Neural cell (in vitro differentiated cells): ENCODE measurements around the gene LDB2. TPM values are rescaled to one million over a fixed set of nuclear protein-coding genes. Genes with fewer than 3 reads are reported as not detected.
A peak's percentile ranks its signal among the peaks of the same experiment; 100 is the strongest.

Experiments
- H2AFZ ChIP-seq: fragments of 200-600, 300-800 bp; sonication (generic), shearing (Covaris generic); 2 replicates; pipeline ENCODE4 v1.6.0; 2014; ENCODE audit warnings: low read depth, mild to moderate bottlenecking, antibody characterized with exemption, low read length, moderate library complexity
- H3F3A ChIP-seq: fragments of 200-600 bp; shearing (Covaris generic); 2 replicates; pipeline ENCODE4 v1.6.1; 2016; ENCODE audit warnings: mild to moderate bottlenecking, moderate library complexity, mixed read lengths, antibody characterized with exemption, low read length; ENCODE audit not compliant: insufficient read depth, poor library complexity, severe bottlenecking
- H3K27ac ChIP-seq: fragments of 200-600, 300-800 bp; sonication (generic), shearing (Covaris generic); 2 replicates; pipeline ENCODE4 v1.5.1; 2014; ENCODE audit warnings: mild to moderate bottlenecking, low read length, moderate library complexity
- H3K27me3 ChIP-seq: fragments of 300-800, 200-600 bp; sonication (generic), shearing (Covaris generic); 2 replicates; pipeline ENCODE4 v1.6.0; 2014; ENCODE audit warnings: mild to moderate bottlenecking, low read depth, low read length, moderate library complexity; ENCODE audit not compliant: insufficient read depth
- H3K36me3 ChIP-seq: fragments of 300-800, 200-600 bp; sonication (generic), shearing (Covaris generic); 2 replicates; pipeline ENCODE4 v1.5.1; 2014; ENCODE audit warnings: mild to moderate bottlenecking, antibody characterized with exemption, low read length, moderate library complexity; ENCODE audit not compliant: insufficient read depth
- H3K4me2 ChIP-seq: fragments of 300-800, 200-600 bp; sonication (generic), shearing (Covaris generic); 2 replicates; pipeline ENCODE4 v1.6.0; 2014; ENCODE audit warnings: mild to moderate bottlenecking, low read length
- H3K4me3 ChIP-seq: fragments of 300-800, 200-600 bp; sonication (generic), shearing (Covaris generic); 2 replicates; pipeline ENCODE4 v1.5.1; 2014; ENCODE audit warnings: mild to moderate bottlenecking, low read length, moderate library complexity
- H3K79me2 ChIP-seq: fragments of 200-600 bp; shearing (Covaris generic); replicated peaks from 2 replicates; pipeline ENCODE4 v1.6.0; 2014; ENCODE audit warnings: mild to moderate bottlenecking, low read length, moderate library complexity; ENCODE audit not compliant: insufficient read depth
- H3K9ac ChIP-seq: fragments of 300-800, 200-600 bp; sonication (generic), shearing (Covaris generic); 2 replicates; pipeline ENCODE4 v1.6.1; 2016; ENCODE audit warnings: mild to moderate bottlenecking, low read length, mixed read lengths
- H3K9me2 ChIP-seq: fragments of 200-600 bp; shearing (Covaris generic); 2 replicates; pipeline ENCODE4 v1.6.1; 2016; ENCODE audit warnings: mild to moderate bottlenecking, low read length, mixed read lengths; ENCODE audit not compliant: insufficient read depth
- H3K9me3 ChIP-seq: fragments of 200-600, 300-800 bp; sonication (generic), shearing (Covaris generic); 2 replicates; pipeline ENCODE4 v1.6.1; 2016; ENCODE audit warnings: mild to moderate bottlenecking, mixed run types, low read length, moderate library complexity, mixed read lengths
- H4K20me1 ChIP-seq: fragments of 200-600 bp; shearing (Covaris generic); 2 replicates; pipeline ENCODE4 v1.6.1; 2016; ENCODE audit warnings: mild to moderate bottlenecking, mixed run types; ENCODE audit not compliant: insufficient read depth
- CTCF ChIP-seq: fragments of 450-650 bp; IDR thresholded peaks from 2 replicates; pipeline ENCODE4 v1.5.1; 2014; ENCODE audit warnings: antibody characterized with exemption, mild to moderate bottlenecking, moderate library complexity; ENCODE audit not compliant: poor library complexity, severe bottlenecking
- EP300 ChIP-seq: fragments of 450-650 bp; conservative IDR thresholded peaks from 2 replicates; pipeline ENCODE4 v1.6.1; 2014; ENCODE audit warnings: antibody characterized with exemption, mild to moderate bottlenecking, moderate library complexity; ENCODE audit not compliant: poor library complexity, severe bottlenecking
- EZH2 ChIP-seq: fragments of 200-600, 300-800 bp; shearing (Covaris generic), sonication (generic); IDR thresholded peaks from 2 replicates; pipeline ENCODE4 v1.6.1; 2014; ENCODE audit warnings: antibody characterized with exemption, low read length, borderline replicate concordance, mild to moderate bottlenecking; ENCODE audit not compliant: insufficient read depth, poor library complexity, severe bottlenecking
- MXI1 ChIP-seq: fragments of 450-650 bp; conservative IDR thresholded peaks from 2 replicates; pipeline ENCODE4 v1.6.1; 2014; ENCODE audit warnings: antibody characterized with exemption, mild to moderate bottlenecking; ENCODE audit not compliant: poor library complexity, severe bottlenecking
- POLR2AphosphoS5 ChIP-seq: IDR thresholded peaks from 2 replicates; pipeline ENCODE4 v1.6.1; 2012
- RAD21 ChIP-seq: fragments of 450-650 bp; conservative IDR thresholded peaks from 2 replicates; pipeline ENCODE4 v1.6.1; 2014; ENCODE audit warnings: antibody characterized with exemption, mild to moderate bottlenecking, moderate library complexity
- REST ChIP-seq: IDR thresholded peaks from 2 replicates; pipeline ENCODE4 v1.6.1; 2012; ENCODE audit warnings: borderline replicate concordance
- SMC3 ChIP-seq: fragments of 450-650 bp; conservative IDR thresholded peaks from 2 replicates; pipeline ENCODE4 v1.6.1; 2014; ENCODE audit warnings: antibody characterized with exemption, mild to moderate bottlenecking, moderate library complexity; ENCODE audit not compliant: poor library complexity
- TAF1 ChIP-seq: IDR thresholded peaks from 2 replicates; pipeline ENCODE4 v1.6.1; 2012; ENCODE audit warnings: low read depth
- polyA plus RNA-seq: library from polyadenylated mRNA; depleted of rRNA; stranded (reverse); fragments of >200 nt; gene quantifications from 2 replicates; pipeline ENCODE4 v1.2.3, GENCODE V29; 2014

LDB2 gene
- polyA plus RNA-seq, 1 donor from 2014 or later: 58.9 TPM

- Histone ChIP-seq H3K27ac (peak overlapping the region; percentile 93), H3K36me3 (no peaks in the 10 kb centered on the region), H3K9me3 (no peaks in the 10 kb centered on the region), H3K27me3 (no peaks in the 10 kb centered on the region), H2AFZ (no peak overlapping the region), H4K20me1 (no peaks in the 10 kb centered on the region), H3K9me2 (no peaks in the 10 kb centered on the region), H3F3A (peaks cover 6% of the 10 kb centered on the region), H3K79me2 (no peaks in the 10 kb centered on the region), H3K4me3 (peak overlapping the region; percentile 43), H3K9ac (peak overlapping the region; percentile 58), H3K4me2 (peak overlapping the region; percentile 30)
- TF ChIP-seq EZH2: no peak
- peak; percentile 98 for TF ChIP-seq POLR2AphosphoS5
- peak; percentile 100 for TF ChIP-seq EP300
- TF ChIP-seq REST: peak; percentile 42
- TF ChIP-seq RAD21: peak; percentile 50
- TF ChIP-seq TAF1: no peak
- TF ChIP-seq SMC3: peak; percentile 49
These were observed 141.3 kb downstream of the LDB2 start for GRCh38 chr4:16757080-16757521.

- no peaks in the 10 kb centered on the region for H3K27me3 ChIP-seq
- no peaks in the 10 kb centered on the region for H3K36me3 ChIP-seq
- H3K79me2 ChIP-seq: no peaks in the 10 kb centered on the region
- H4K20me1 ChIP-seq: no peaks in the 10 kb centered on the region
- peaks cover 6% of the 10 kb centered on the region for H3F3A ChIP-seq
- no peak overlapping the region for H3K4me2 ChIP-seq
- TF ChIP-seq EP300: no peak
- TF ChIP-seq CTCF: no peak
- TF ChIP-seq SMC3: no peak
- no peak for TF ChIP-seq POLR2AphosphoS5
- TF ChIP-seq EZH2: no peak
- TF ChIP-seq TAF1: no peak
- no peak for TF ChIP-seq RAD21
- TF ChIP-seq MXI1: no peak
- no peak overlapping the region for H3K27ac ChIP-seq
- H3K9me2 ChIP-seq: no peaks in the 10 kb centered on the region
- H3K9ac ChIP-seq: no peak overlapping the region
- no peak overlapping the region for H2AFZ ChIP-seq
- no peaks in the 10 kb centered on the region for H3K9me3 ChIP-seq
- no peak overlapping the region for H3K4me3 ChIP-seq
These were observed 144.3 kb downstream of the LDB2 start for GRCh38 chr4:16754104-16754503.
